Measurements from ENCODE around the gene MTRR.

DNA sequence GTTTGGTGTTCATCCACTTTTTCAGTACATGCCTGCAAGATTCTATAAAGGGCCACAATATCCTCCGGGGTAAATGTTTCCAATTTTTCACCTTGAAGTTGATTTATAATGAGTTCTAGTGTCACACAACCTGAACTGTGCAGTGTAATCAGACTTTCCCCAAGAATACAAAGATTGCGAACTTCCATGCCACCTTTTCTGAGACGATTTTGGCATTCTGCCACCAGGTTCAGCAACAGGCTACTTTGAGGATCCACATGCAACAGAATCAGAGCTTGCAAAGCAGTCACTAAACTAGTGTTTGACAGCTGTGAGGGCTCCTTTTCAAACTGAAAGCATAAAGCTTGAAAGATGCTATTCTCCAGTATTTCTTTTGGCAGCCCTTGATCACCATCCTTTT is 1.7 kb upstream of the MTRR start:
- TF ChIP-seq, protein P1, sequence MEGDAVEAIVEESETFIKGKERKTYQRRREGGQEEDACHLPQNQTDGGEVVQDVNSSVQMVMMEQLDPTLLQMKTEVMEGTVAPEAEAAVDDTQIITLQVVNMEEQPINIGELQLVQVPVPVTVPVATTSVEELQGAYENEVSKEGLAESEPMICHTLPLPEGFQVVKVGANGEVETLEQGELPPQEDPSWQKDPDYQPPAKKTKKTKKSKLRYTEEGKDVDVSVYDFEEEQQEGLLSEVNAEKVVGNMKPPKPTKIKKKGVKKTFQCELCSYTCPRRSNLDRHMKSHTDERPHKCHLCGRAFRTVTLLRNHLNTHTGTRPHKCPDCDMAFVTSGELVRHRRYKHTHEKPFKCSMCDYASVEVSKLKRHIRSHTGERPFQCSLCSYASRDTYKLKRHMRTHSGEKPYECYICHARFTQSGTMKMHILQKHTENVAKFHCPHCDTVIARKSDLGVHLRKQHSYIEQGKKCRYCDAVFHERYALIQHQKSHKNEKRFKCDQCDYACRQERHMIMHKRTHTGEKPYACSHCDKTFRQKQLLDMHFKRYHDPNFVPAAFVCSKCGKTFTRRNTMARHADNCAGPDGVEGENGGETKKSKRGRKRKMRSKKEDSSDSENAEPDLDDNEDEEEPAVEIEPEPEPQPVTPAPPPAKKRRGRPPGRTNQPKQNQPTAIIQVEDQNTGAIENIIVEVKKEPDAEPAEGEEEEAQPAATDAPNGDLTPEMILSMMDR (conservative IDR thresholded peaks at IDR 0.05; ENCODE audit: low read length), result no peak
- TF ChIP-seq EZH2phosphoT487 (IDR thresholded peaks at IDR 0.05; ENCODE audit: borderline replicate concordance, low read depth, low read length), result no peak
